ENCODE measurements around the gene CACFD1.

Gene CACFD1

DNA sequence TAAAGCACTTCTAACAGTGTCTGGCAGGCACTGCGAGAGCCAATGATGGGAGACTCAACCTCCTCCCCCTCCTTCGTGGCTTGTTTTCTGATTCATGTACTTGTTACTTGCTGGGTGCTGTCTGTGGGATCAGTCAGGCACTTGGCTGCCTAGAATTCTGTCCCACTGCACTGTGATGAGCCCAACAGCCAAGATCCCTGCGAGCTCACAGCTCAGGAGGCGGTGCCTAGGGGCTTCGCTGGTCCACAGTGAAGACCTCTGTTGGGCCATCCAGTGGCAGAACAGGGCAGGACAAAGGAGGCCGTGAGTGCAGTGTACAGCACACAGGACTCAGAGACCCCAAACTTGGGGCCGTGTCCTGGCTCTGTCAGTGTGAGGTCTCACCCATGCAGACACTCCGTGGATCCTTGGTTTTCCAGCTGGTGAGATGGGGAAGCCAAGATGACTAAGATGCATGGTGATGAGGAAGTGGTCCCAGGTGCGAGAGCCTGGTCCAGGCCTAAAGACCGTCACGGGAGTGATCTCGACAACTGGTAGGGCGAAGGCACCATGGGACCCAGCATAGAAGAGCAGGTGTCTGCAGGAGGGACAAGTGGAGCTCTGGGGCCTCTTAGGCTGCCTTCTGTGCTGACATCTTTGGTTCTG, 45.5 kb downstream of the CACFD1 start:
- TF ChIP-seq, protein P1, sequence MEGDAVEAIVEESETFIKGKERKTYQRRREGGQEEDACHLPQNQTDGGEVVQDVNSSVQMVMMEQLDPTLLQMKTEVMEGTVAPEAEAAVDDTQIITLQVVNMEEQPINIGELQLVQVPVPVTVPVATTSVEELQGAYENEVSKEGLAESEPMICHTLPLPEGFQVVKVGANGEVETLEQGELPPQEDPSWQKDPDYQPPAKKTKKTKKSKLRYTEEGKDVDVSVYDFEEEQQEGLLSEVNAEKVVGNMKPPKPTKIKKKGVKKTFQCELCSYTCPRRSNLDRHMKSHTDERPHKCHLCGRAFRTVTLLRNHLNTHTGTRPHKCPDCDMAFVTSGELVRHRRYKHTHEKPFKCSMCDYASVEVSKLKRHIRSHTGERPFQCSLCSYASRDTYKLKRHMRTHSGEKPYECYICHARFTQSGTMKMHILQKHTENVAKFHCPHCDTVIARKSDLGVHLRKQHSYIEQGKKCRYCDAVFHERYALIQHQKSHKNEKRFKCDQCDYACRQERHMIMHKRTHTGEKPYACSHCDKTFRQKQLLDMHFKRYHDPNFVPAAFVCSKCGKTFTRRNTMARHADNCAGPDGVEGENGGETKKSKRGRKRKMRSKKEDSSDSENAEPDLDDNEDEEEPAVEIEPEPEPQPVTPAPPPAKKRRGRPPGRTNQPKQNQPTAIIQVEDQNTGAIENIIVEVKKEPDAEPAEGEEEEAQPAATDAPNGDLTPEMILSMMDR (IDR thresholded peaks at IDR 0.05; ENCODE audit: insufficient read depth, missing control alignments), result no peak
- DNase-seq (ENCODE audit: insufficient read length, low spot score) (no peak), FAIRE-seq (no peak)

DNA sequence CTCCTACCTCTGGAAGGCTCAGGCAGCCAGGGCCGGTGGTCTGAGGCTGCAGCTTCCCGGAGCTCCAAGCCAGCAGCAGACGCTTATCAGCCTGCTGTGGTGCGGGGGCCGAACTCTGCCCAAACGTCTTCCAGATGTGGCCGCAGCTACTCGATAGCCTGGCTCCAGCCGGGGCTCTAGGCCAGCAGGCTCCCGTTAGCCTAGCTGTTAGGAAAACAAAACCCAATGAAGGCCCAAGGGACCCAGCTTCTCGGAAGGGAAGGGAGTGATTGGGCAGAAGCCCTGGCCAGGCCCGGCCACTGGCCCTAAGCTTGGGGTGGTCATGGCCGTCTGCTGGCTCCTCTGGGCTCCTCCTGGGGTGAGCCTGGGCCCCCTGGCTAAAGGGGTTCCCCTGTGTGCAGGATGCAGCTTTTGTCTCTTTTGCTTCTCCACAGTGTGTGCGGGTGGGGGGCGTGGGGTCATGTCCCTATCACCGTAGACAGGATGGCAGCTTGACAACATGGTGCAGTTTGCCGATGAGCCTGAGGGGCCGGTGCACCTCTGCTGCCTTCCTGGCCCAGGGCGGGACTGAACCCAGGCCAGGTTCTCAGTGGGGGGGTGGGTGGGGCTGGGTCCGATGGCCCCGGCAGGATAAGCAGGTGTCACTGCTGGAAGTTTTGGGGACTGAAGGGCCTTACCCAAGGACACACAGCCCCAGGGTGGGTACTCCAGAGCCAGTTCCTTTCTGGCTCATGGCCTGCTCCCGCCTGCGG, 46.3 kb downstream of the CACFD1 start:
- FAIRE-seq (no peak), DNase-seq (ENCODE audit: insufficient read length, low spot score) (no peak)
- TF ChIP-seq, protein P1 (IDR thresholded peaks at IDR 0.05; ENCODE audit: insufficient read depth, missing control alignments), result no peak

DNA sequence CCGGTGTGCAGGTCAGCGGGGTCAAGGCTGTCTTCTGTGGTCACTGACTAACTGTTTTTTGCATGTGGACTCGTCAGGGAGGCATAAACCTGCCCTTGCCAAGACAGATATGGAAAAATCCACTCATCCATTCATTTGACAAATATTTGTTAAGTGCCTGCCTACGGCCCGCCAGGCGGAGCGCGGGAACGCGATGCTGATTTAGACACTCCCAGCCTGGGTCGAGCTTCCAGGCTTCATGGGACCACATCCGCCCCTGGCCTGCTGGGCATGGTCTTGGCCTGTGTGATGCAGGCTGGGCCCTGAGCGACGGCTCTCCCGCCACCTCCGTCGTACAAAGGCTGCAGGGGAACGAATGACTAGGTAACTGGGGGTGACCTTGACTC, 46.9 kb downstream of the CACFD1 start:
- FAIRE-seq, result no peak
- DNase-seq (ENCODE audit: insufficient read length, low spot score), result no peak
- TF ChIP-seq, protein P1 (IDR thresholded peaks at IDR 0.05; ENCODE audit: insufficient read depth, missing control alignments), result no peak

DNA sequence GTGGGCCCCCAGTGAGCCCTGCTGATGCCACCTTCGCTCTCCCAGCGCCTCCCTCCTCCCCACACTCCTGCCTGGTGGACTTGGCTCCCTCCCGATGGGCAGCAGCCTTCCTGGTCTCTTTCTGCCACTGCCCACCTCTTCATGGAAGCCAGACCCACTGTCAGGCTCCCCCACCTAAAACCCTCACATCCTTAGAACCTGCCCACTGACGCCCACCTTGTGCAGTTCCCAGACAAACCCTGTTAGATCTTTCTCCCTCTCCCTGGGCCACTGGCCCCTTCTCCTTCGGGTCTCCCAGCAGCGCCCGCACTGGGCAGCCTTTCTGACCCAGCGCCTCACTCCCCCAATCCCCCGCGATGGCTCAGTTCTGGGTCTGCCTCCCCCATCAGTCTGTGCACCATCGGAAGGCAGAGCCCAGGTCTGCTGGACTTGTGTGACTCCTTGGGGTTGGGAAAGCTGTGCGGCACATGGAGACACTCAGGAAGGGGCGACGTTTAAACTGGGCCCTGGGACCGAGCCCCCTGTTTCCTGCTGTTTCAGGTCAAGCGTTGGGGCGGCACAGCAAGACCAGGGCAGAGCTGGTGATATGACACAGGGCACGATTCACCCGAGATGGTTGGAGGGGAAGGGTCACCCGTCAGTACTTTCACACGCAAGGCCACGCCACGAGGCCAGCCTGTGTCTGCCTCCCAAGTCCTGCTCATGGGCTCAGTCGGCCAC, 47.6 kb downstream of the CACFD1 start:
- FAIRE-seq (no peak), DNase-seq (ENCODE audit: insufficient read length, low spot score) (no peak)
- TF ChIP-seq, protein P1 (IDR thresholded peaks at IDR 0.05; ENCODE audit: insufficient read depth, missing control alignments), result no peak

DNA sequence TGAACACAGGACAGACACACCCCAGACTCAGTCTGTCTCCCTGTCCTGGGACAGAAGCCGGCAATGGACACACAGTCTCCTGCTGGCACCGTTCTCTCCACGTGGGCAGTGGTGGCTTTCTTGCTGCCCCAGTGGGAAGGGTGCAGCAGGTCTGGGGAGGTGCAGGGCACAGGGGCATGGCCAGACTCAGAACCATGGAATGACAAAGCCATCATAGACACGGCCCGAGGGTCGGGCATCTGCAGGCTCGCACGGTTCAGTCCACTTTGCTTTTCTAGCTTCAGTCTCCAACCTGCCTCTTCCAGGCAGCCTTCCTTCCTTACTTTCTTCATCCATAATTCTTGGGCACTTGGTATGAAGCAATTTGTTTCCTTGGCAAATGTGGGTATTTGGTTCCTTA, 48.3 kb downstream of the CACFD1 start:
- FAIRE-seq (no peak), DNase-seq (ENCODE audit: insufficient read length, low spot score) (no peak)
- TF ChIP-seq, protein P1 (IDR thresholded peaks at IDR 0.05; ENCODE audit: insufficient read depth, missing control alignments), result no peak

DNA sequence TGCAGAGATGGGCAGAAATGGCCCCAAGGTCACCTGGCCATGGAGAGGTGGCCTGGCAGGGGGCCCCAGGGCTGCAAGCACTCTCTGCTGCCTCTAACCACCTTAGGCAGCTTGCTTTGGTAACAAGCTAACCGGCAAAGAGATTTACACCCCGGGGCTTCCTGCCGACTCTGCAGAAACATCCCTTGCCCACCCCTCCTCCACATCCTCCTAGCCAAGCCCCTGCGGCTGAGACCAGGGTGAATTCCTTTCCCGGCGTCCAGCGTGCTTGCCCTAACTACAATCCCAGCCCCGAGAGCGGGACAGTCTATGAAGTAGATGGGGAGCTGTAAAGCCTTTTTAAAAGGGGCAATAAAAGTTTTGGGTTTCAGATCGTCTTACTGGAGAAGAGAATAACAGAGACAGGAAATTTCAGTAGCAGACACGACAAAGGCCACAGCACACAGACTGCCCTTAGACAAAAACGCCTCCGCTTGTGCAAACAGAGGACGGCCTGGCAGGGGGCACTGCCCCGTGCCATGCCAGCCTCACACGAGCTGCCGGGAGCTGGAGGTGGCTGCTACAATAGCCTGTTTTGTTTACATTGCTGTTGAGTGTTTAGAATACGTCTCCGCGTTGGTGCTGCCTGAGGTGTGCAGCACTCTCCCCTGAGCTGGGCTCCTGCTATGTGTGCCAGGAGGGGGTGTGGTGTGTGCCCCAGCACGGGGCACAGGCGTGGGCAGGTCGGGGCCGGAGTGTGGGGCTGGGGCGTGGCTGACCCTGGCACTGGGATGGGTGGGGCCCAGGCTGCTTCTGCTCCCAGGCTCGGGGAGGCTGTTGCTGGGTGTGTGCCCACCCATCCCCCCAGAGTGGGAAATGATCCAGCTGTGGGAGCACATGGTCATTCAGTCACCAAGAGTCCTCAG, 49.7 kb downstream of the CACFD1 start:
- TF ChIP-seq, protein P1 (IDR thresholded peaks at IDR 0.05; ENCODE audit: insufficient read depth, missing control alignments), result no peak
- DNase-seq (ENCODE audit: insufficient read length, low spot score) (no peak), FAIRE-seq (no peak)
